IPS-18c (cell line): ENCODE data around the gene XXYLT1.

Source experiments
- H3K4me3 ChIP-seq: 2 replicates; pipeline ENCODE4 v1.7.0; 2013; ENCODE audit warnings: low read depth, mild to moderate bottlenecking, low read length, moderate library complexity; ENCODE audit not compliant: insufficient read depth
- H3K9me3 ChIP-seq: one replicate; pipeline ENCODE4 v1.6.1; 2013; ENCODE audit warnings: mild to moderate bottlenecking, low read length, moderate library complexity; ENCODE audit not compliant: control insufficient read depth, insufficient read depth

XXYLT1 gene

GRCh38 chr3:195021692-195022091, 249.3 kb downstream of the XXYLT1 start:
- Histone ChIP-seq H3K4me3 (no peak overlapping the region), H3K9me3 (no peaks in the 10 kb centered on the region)

- Histone ChIP-seq H3K4me3 (no peak overlapping the region), H3K9me3 (no peaks in the 10 kb centered on the region)
Measured at GRCh38 chr3:195020921-195021320, 250.0 kb downstream of the XXYLT1 start.

- H3K9me3 ChIP-seq = no peaks in the 10 kb centered on the region
- no peak overlapping the region for H3K4me3 ChIP-seq
Measured at GRCh38 chr3:195020185-195020584, 250.8 kb downstream of the XXYLT1 start.

GRCh38 chr3:195019335-195019734, 251.6 kb downstream of the XXYLT1 start:
- Histone ChIP-seq H3K4me3 (no peak overlapping the region), H3K9me3 (no peaks in the 10 kb centered on the region)
